Stimulated activated CD4-positive, alpha-beta T cell treated with anti-CD3 and anti-CD28 coated beads, Interleukin-12 subunit alpha, Interleukin-12 subunit beta, amount 100 ng/mL, for 24 hours (primary cell): ENCODE data around the gene RNF10.
"Not testable (repeated sequence)": the region's sequence is repeated elsewhere in the genome, so short reads cannot be mapped to it uniquely, and the experiment has no call there.

Experiments used
- DNase-seq, 2 experiments: peaks; one replicate each; pipeline ENCODE4 v3.0.0-alpha.2; 2020; ENCODE audit warnings: low read depth in 2 of 2

The RNF10 gene

GRCh38 chr12:120528861-120529525 is 5.2 kb upstream of the RNF10 start, which contains the start of gene COQ5:
Gene COQ5, minus strand, starts transcription at chr12:120529158. Its CDS starts 17 bp downstream, at chr12:120529141.
- DNase-seq = peak; percentile 76 to 81

- no peak for DNase-seq
These were observed 4.3 kb upstream of the RNF10 start for GRCh38 chr12:120529641-120530417.

GRCh38 chr12:120530418-120530761 is 3.8 kb upstream of the RNF10 start:
- not testable (repeated sequence) for DNase-seq

- DNase-seq = no peak
These were observed 1.4 kb upstream of the RNF10 start for GRCh38 chr12:120532701-120533238.

- DNase-seq = peak; percentile 22 to 32
These were observed 823 bp downstream of the RNF10 start for GRCh38 chr12:120534703-120535655.

GRCh38 chr12:120536064-120536791 is 2.1 kb downstream of the RNF10 start:
- no peak for DNase-seq

- no peak for DNase-seq
These were observed 3.7 kb downstream of the RNF10 start for GRCh38 chr12:120537856-120538220.

- no peak for DNase-seq
These were observed 4.4 kb downstream of the RNF10 start for GRCh38 chr12:120538281-120539156.

- DNase-seq = no peak
These were observed 5.1 kb downstream of the RNF10 start for GRCh38 chr12:120539303-120539702.

- no peak for DNase-seq
These were observed 6.3 kb downstream of the RNF10 start for GRCh38 chr12:120540445-120540844.

- DNase-seq = no peak
These were observed 8.0 kb downstream of the RNF10 start for GRCh38 chr12:120542166-120542565.

- no peak for DNase-seq
These were observed 10.5 kb downstream of the RNF10 start for GRCh38 chr12:120544691-120545090.

GRCh38 chr12:120546050-120546386 is 11.9 kb downstream of the RNF10 start:
- no peak for DNase-seq

GRCh38 chr12:120554678-120555077 is 20.5 kb downstream of the RNF10 start:
- no peak for DNase-seq

GRCh38 chr12:120557589-120557988 is 23.4 kb downstream of the RNF10 start:
- no peak for DNase-seq

- no peak for DNase-seq
These were observed 28.8 kb downstream of the RNF10 start for GRCh38 chr12:120562906-120563305.

GRCh38 chr12:120563495-120563894 is 29.3 kb downstream of the RNF10 start:
- DNase-seq = no peak

- DNase-seq = no peak
These were observed 37.1 kb downstream of the RNF10 start for GRCh38 chr12:120571299-120571698.

GRCh38 chr12:120573560-120573959 is 39.4 kb downstream of the RNF10 start:
- no peak for DNase-seq

- no peak for DNase-seq
These were observed 40.0 kb downstream of the RNF10 start for GRCh38 chr12:120574106-120574505.
